IMR-90 (cell line): ENCODE results near the gene NKAIN1. TPM values are rescaled to one million over a fixed set of nuclear protein-coding genes. Genes with fewer than 3 reads are reported as not detected.

ENCODE experiments used
- ATAC-seq: fragments of 200-7000 bp; cut with Tn5 transposase; 2 replicates; pipeline ENCODE4 v1.9.1; 2020; ENCODE audit warnings: low read depth, mild to moderate bottlenecking, moderate library complexity
- BruUV-seq: library from RNA; stranded (reverse); fragments of 400-500 nt; replicated peaks from 2 replicates; lab custom pipeline; 2021; lab: Mats Ljungman, UMichigan
- CTCF ChIA-PET: fragments of 300-600 bp; formaldehyde crosslinking; extraction: SDS; loops from one replicate; lab custom pipeline; 2021; ENCODE audit warnings: antibody characterized with exemption; lab: Yijun Ruan, JAX
- POLR2A ChIA-PET: fragments of 300-600 bp; sonication (Branson Sonifier 250); formaldehyde crosslinking; loops from one replicate; lab custom pipeline; 2022; ENCODE audit warnings: antibody characterized with exemption; ENCODE audit not compliant: unreplicated experiment; lab: Charles Lee
- DNase-seq: peaks from one replicate; pipeline ENCODE4 v3.0.0; 2013
- H2AFZ ChIP-seq: replicated peaks from 2 replicates; pipeline ENCODE3; 2013; ENCODE audit warnings: low read length, mild to moderate bottlenecking; ENCODE audit not compliant: poor library complexity
- H2AK5ac ChIP-seq: 2 replicates; pipeline ENCODE4 v1.6.1; 2013; ENCODE audit warnings: low read depth, low read length, inconsistent platforms
- H2AK9ac ChIP-seq: replicated peaks from 2 replicates; pipeline ENCODE3; 2013; ENCODE audit warnings: mild to moderate bottlenecking, low read depth, low read length, moderate library complexity; ENCODE audit not compliant: poor library complexity
- H2BK120ac ChIP-seq: 2 replicates; pipeline ENCODE4 v1.6.1; 2013; ENCODE audit warnings: low read depth, low read length, inconsistent platforms
- H2BK15ac ChIP-seq: 3 replicates; pipeline ENCODE4 v1.6.1; 2013; ENCODE audit warnings: low read depth, low read length, inconsistent platforms
- H2BK20ac ChIP-seq: 2 replicates; pipeline ENCODE4 v1.6.1; 2013; ENCODE audit warnings: low read depth, mild to moderate bottlenecking, inconsistent platforms, low read length, moderate library complexity
- H2BK5ac ChIP-seq: 2 replicates; pipeline ENCODE4 v1.6.1; 2013; ENCODE audit warnings: mild to moderate bottlenecking, low read depth, low read length, inconsistent platforms; ENCODE audit not compliant: poor library complexity, severe bottlenecking
- H3K14ac ChIP-seq: replicated peaks from 2 replicates; pipeline ENCODE4 v1.6.1; 2013; ENCODE audit warnings: low read depth, low read length, inconsistent platforms
- H3K18ac ChIP-seq: 2 replicates; pipeline ENCODE4 v1.6.1; 2013; ENCODE audit warnings: low read depth, low read length, control low read depth
- H3K23ac ChIP-seq: 2 replicates; pipeline ENCODE4 v1.6.1; 2013; ENCODE audit warnings: low read depth, low read length, inconsistent platforms
- H3K27ac ChIP-seq: 2 replicates; pipeline ENCODE4 v1.5.1; 2013; ENCODE audit warnings: mild to moderate bottlenecking, control low read depth, low read length; ENCODE audit not compliant: insufficient read depth
- H3K27me3 ChIP-seq: 2 replicates; pipeline ENCODE4 v1.6.1; 2013; ENCODE audit warnings: low read length; ENCODE audit not compliant: control insufficient read depth, insufficient read depth
- H3K36me3 ChIP-seq: 2 replicates; pipeline ENCODE4 v1.6.1; 2013; ENCODE audit warnings: low read length, mixed read lengths; ENCODE audit not compliant: control insufficient read depth, insufficient read depth
- H3K4ac ChIP-seq: 2 replicates; pipeline ENCODE4 v1.6.1; 2013; ENCODE audit warnings: low read depth, low read length, inconsistent platforms
- H3K4me1 ChIP-seq: 2 replicates; pipeline ENCODE4 v1.6.1; 2013; ENCODE audit warnings: low read length, mixed read lengths; ENCODE audit not compliant: control insufficient read depth, insufficient read depth
- H3K4me2 ChIP-seq: 2 replicates; pipeline ENCODE4 v1.6.1; 2013; ENCODE audit warnings: low read depth, mild to moderate bottlenecking, control low read depth, low read length, moderate library complexity
- H3K4me3 ChIP-seq: 2 replicates; pipeline ENCODE4 v1.5.1; 2013; ENCODE audit warnings: low read depth, mild to moderate bottlenecking, control low read depth, low read length, moderate library complexity; ENCODE audit not compliant: insufficient read depth
- H3K56ac ChIP-seq: 2 replicates; pipeline ENCODE4 v1.6.1; 2013; ENCODE audit warnings: low read length, inconsistent platforms; ENCODE audit not compliant: insufficient read depth; ENCODE audit errors: extremely low read depth
- H3K79me1 ChIP-seq, 2 experiments: 2 replicates each; pipeline ENCODE4 v1.6.1; 2013; ENCODE audit warnings: low read length in 2 of 2, inconsistent platforms in 1 of 2, low read depth in 1 of 2
- H3K9ac ChIP-seq: 2 replicates; pipeline ENCODE4 v1.6.1; 2013; ENCODE audit warnings: low read depth, low read length, control low read depth
- H3K9me1 ChIP-seq: 2 replicates; pipeline ENCODE4 v1.6.1; 2013; ENCODE audit warnings: low read length, inconsistent platforms; ENCODE audit not compliant: insufficient read depth
- H3K9me3 ChIP-seq: 2 replicates; pipeline ENCODE4 v1.6.1; 2013; ENCODE audit warnings: low read length; ENCODE audit not compliant: control insufficient read depth, insufficient read depth
- H4K20me1 ChIP-seq: 2 replicates; pipeline ENCODE4 v1.6.1; 2013; ENCODE audit warnings: low read length, inconsistent platforms; ENCODE audit not compliant: insufficient read depth
- H4K5ac ChIP-seq: 2 replicates; pipeline ENCODE4 v1.6.1; 2013; ENCODE audit warnings: mild to moderate bottlenecking, low read depth, low read length, control low read depth
- H4K8ac ChIP-seq, 2 experiments: 2 replicates each; pipeline ENCODE4 v1.6.1; 2013; ENCODE audit warnings: low read depth in 2 of 2, low read length in 2 of 2, control low read depth in 1 of 2, inconsistent platforms in 1 of 2
- H4K91ac ChIP-seq: 2 replicates; pipeline ENCODE4 v1.6.1; 2013; ENCODE audit warnings: low read depth, low read length, inconsistent platforms; ENCODE audit not compliant: insufficient read depth
- ELK1 ChIP-seq: fragments of 150-350 bp; IDR thresholded peaks from 2 replicates; pipeline ENCODE4 v1.6.1; 2016; ENCODE audit warnings: low read depth, mild to moderate bottlenecking, low read length, moderate library complexity, borderline replicate concordance
- WGBS, 2 experiments: methylation state at CpG; one replicate each; pipeline versions ENCODE4 v1.1.5 to v1.1.7; 2013; ENCODE audit warnings: missing lambda C conversion rate in 2 of 2; ENCODE audit not compliant: insufficient read length in 1 of 2; ENCODE audit errors: extremely low coverage in 2 of 2; 5-methylcytosine and 5-hydroxymethylcytosine counted together
- dilution Hi-C: fragments of 300-500 bp; cut with HindIII; formaldehyde crosslinking; loops from one replicate; pipeline ENCODE4 v1.14.3; 2018; ENCODE audit warnings: low sequenced_read_pairs; ENCODE audit not compliant: unreplicated experiment
- in situ Hi-C: fragments of 300-500 bp; cut with MboI; formaldehyde crosslinking; loops from 3 replicates; pipeline ENCODE4 v1.14.3; 2019; ENCODE audit warnings: low sequenced_read_pairs, inconsistent platforms, mixed read lengths
- intact Hi-C: fragments of 100-400 bp; cut with micrococcal nuclease; formaldehyde crosslinking; loops from 2 replicates; pipeline ENCODE4 v1.10.0; 2022
- polyA plus RNA-seq, 3 experiments: library from polyadenylated mRNA; depleted of rRNA; stranded (reverse); fragments of >200 nt; gene quantifications; 2 replicates each; pipeline ENCODE4 v1.2.3, GENCODE V29; 2012; ENCODE audit warnings: low replicate concordance in 1 of 3
- total RNA-seq: library from RNA; depleted of rRNA; stranded (reverse); fragments of >200 nt; gene quantifications from 2 replicates; pipeline ENCODE4 v1.2.3, GENCODE V29; 2012

The NKAIN1 gene
- total and polyA plus RNA-seq, 2 of the 4 experiments (the other 2 are of a cell fraction) = under 0.01 to 0.09 TPM

GRCh38 chr1:31257213-31257612 is 17.5 kb upstream of the NKAIN1 start:
- ChIA-PET POLR2A (no interaction called here), CTCF (interaction anchor here (0.6 kb wide), 1 partner anchor 172 kb away, joined by 3 read pairs; no protein-coding TSS in a partner anchor)
- no TSS peak for BruUV-seq
- H2AK5ac ChIP-seq = no peak overlapping the region
- no peak overlapping the region for H4K8ac ChIP-seq
- H3K4me3 ChIP-seq = no peak overlapping the region
- intact Hi-C loops = no loop called here
- H3K14ac ChIP-seq = no peak overlapping the region
- H3K4me2 ChIP-seq = no peak overlapping the region
- no CpG with 5 or more reads among the region's 1 CpG for WGBS, 2 experiments
- H4K5ac ChIP-seq = no peak overlapping the region
- H3K4ac ChIP-seq = no peak overlapping the region
- no peak overlapping the region for H2BK5ac ChIP-seq
- H3K79me1 ChIP-seq = no peaks in the 10 kb centered on the region
- H4K91ac ChIP-seq = no peak overlapping the region
- no peaks in the 10 kb centered on the region; the same call in 1 of the 2 replicates for H3K9me1 ChIP-seq
- no peaks in the 10 kb centered on the region for H3K27me3 ChIP-seq
- no peak overlapping the region for H2BK120ac ChIP-seq
- no peak for TF ChIP-seq ELK1
- no peaks in the 10 kb centered on the region for H4K20me1 ChIP-seq
- H2BK20ac ChIP-seq = no peak overlapping the region
- dilution Hi-C loops = no loop called here
- no peak overlapping the region for H2AK9ac ChIP-seq
- H3K56ac ChIP-seq = no peak overlapping the region
- ATAC-seq (no peak), DNase-seq (no peak)
- no peak overlapping the region for H2BK15ac ChIP-seq
- in situ Hi-C loops = no loop called here
- H3K27ac ChIP-seq = no peak overlapping the region
- H3K23ac ChIP-seq = no peak overlapping the region
- no peak overlapping the region for H3K9ac ChIP-seq
- H3K18ac ChIP-seq = no peak overlapping the region
- H3K9me3 ChIP-seq = no peaks in the 10 kb centered on the region
- H3K36me3 ChIP-seq = peaks cover 16% of the 10 kb centered on the region
- H2AFZ ChIP-seq = no peak overlapping the region
- H3K4me1 ChIP-seq = no peaks in the 10 kb centered on the region
